Activated CD8-positive, alpha-beta T cell treated with anti-CD3 and anti-CD28 coated beads for 36 hours (primary cell): ENCODE results near the gene TMEM141. TPM values are rescaled to one million over a fixed set of nuclear protein-coding genes. Genes with fewer than 3 reads are reported as not detected.
"Not testable (repeated sequence)": the region's sequence is repeated elsewhere in the genome, so short reads cannot be mapped to it uniquely, and the experiment has no call there.

ENCODE experiments used
- ATAC-seq: fragments of 200-7000 bp; cut with Tn5 transposase; one replicate; pipeline ENCODE4 v1.10.0; 2021; ENCODE audit warnings: mild to moderate bottlenecking, moderate library complexity
- CTCF ChIA-PET: fragments of 350-600 bp; sonication (Branson Sonifier 250); formaldehyde crosslinking; loops from one replicate; lab custom pipeline; 2021; ENCODE audit warnings: antibody characterized with exemption; lab: Charles Lee
- POLR2A ChIA-PET: fragments of 350-600 bp; sonication (Branson Sonifier 250); formaldehyde crosslinking; loops from one replicate; lab custom pipeline; 2021; ENCODE audit warnings: antibody characterized with exemption; lab: Charles Lee
- DNase-seq: peaks from one replicate; pipeline ENCODE4 v3.0.0-alpha.2; 2020
- H3K27ac Mint-ChIP-seq: one replicate; pipeline ENCODE4 v1.8.0; 2021; ENCODE audit warnings: mild to moderate bottlenecking, mixed read lengths
- H3K27me3 Mint-ChIP-seq: one replicate; pipeline ENCODE4 v1.8.0; 2021; ENCODE audit warnings: mixed read lengths
- H3K36me3 Mint-ChIP-seq: one replicate; pipeline ENCODE4 v1.8.0; 2021; ENCODE audit warnings: low read depth, mixed read lengths
- H3K4me1 Mint-ChIP-seq: one replicate; pipeline ENCODE4 v1.8.0; 2021; ENCODE audit warnings: low read depth, mixed read lengths
- H3K4me3 Mint-ChIP-seq: one replicate; pipeline ENCODE4 v1.8.0; 2021; ENCODE audit warnings: mild to moderate bottlenecking, moderate library complexity, mixed read lengths
- H3K9me3 Mint-ChIP-seq: one replicate; pipeline ENCODE4 v1.8.0; 2021; ENCODE audit warnings: mixed read lengths
- CTCF ChIP-seq: fragments of 200-600 bp; IDR thresholded peaks from one replicate; pipeline ENCODE4 v1.8.0; 2022; ENCODE audit warnings: antibody characterized with exemption, mild to moderate bottlenecking
- intact Hi-C: fragments of 100-400 bp; cut with micrococcal nuclease; formaldehyde crosslinking; loops from one replicate; pipeline ENCODE4 v1.10.0; 2022
- total RNA-seq, 2 experiments: library from RNA; stranded (reverse); gene quantifications; one replicate each; pipeline ENCODE4 v1.2.3, GENCODE V29; 2021

TMEM141 gene
- total RNA-seq, 2 experiments from 2014 or later: 50.6 to 51.1 TPM

DNA sequence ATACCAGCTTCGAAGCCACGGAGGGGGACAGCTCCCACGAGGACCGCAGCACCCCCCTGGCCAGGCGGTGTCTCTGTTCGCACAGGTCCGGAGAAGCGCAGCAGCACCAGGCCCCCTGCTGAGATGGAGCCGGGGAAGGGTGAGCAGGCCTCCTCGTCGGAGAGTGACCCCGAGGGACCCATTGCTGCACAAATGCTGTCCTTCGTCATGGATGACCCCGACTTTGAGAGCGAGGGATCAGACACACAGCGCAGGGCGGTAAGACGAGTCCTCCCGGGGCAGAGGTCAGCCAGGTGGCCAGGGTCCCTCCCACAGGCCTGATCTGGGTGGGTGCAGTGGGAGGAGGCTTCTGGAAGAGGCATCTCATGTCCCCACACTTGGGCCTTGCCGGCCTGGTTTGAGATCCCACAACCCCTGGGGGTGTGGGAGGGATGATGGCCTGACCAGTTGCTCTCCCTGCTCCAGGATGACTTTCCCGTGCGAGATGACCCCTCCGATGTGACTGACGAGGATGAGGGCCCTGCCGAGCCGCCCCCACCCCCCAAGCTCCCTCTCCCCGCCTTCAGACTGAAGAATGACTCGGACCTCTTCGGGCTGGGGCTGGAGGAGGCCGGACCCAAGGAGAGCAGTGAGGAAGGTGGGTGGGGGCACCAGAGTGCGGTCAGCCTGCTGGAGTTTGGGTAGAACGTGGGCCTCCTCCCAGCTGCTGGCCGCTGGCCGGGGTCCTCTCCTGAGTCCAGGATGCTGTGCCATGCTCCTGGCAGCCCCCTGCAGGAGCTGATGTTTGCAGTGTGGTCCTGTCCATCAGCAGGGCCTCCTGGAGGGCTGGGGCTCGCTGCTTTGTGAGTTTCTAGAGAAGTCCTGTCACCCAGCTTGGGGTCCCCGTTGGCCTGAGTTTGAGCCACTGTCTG is 48.3 kb downstream of the TMEM141 start:
- DNase-seq (no peak), ATAC-seq (no peak)
- ChIA-PET CTCF (interaction anchor here (1.1 kb wide), 1 partner anchor 47 kb away, joined by 4 read pairs; no protein-coding TSS in a partner anchor), POLR2A (interaction anchor here (1.0 to 1.6 kb wide), 2 partner anchors 7 to 17 kb away, joined by 3 read pairs; no protein-coding TSS in a partner anchor)
- TF ChIP-seq CTCF: no peak
- no peak overlapping the region for H3K27ac Mint-ChIP-seq
- intact Hi-C loops: loop anchor here (5.0 kb wide), 1 partner anchor 52 kb away; no protein-coding TSS in a partner anchor
- H3K27me3 Mint-ChIP-seq: peaks cover 2% of the 10 kb centered on the region
- no peaks in the 10 kb centered on the region for H3K9me3 Mint-ChIP-seq
- H3K4me3 Mint-ChIP-seq: no peak overlapping the region
- H3K36me3 Mint-ChIP-seq: peaks cover 2% of the 10 kb centered on the region
- peaks cover 12% of the 10 kb centered on the region for H3K4me1 Mint-ChIP-seq

DNA sequence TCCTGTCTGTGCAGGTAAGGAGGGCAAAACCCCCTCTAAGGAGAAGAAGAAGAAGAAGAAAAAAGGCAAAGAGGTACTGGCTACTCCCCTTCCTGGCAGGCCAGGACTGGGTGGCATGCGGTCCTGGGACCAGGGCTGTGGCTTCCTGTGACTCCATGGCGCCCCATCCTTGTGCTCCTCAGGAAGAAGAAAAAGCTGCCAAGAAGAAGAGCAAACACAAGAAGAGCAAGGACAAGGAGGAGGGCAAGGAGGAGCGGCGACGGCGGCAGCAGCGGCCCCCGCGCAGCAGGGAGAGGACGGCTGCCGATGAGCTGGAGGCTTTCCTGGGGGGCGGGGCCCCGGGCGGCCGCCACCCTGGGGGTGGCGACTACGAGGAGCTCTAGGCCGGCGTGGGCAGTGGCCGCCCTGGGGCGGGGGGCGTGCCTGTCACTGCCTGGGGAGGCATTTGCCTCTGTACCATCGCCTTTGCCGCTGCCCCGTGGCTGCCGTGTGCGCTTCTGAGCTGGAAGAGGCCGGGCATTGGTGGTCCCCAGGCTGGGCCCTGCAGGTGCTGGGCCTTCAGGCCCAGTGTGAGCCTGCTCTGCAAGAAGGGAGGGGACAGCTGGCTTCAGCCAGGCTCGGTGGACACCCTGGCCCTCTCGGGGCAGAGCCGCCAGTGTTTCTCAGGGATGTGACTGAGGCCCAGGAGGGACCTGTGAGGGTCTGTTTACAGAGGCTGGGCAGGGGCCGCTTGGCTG is 49.2 kb downstream of the TMEM141 start:
- Mint-ChIP-seq H3K4me1 (peaks cover 12% of the 10 kb centered on the region), H3K27ac (no peak overlapping the region), H3K27me3 (peaks cover 2% of the 10 kb centered on the region), H3K9me3 (no peaks in the 10 kb centered on the region), H3K4me3 (no peak overlapping the region), H3K36me3 (peaks cover 2% of the 10 kb centered on the region)
- intact Hi-C loops: loop anchor here (5.0 kb wide), 1 partner anchor 53 kb away; no protein-coding TSS in a partner anchor
- ATAC-seq: no peak
- DNase-seq: no peak
- ChIA-PET POLR2A (interaction anchor here (1.0 kb wide), 1 partner anchor 8 kb away, joined by 3 read pairs; no protein-coding TSS in a partner anchor), CTCF (interaction anchor here (1.1 to 1.2 kb wide), 4 partner anchors 11 to 48 kb away, joined by 3 to 4 read pairs (median 3); no protein-coding TSS in a partner anchor)
- no peak for TF ChIP-seq CTCF

GRCh38 chr9:136840877-136841645 is 49.9 kb downstream of the TMEM141 start:
- no peak overlapping the region for H3K4me3 Mint-ChIP-seq
- H3K27me3 Mint-ChIP-seq: peaks cover 3% of the 10 kb centered on the region
- H3K4me1 Mint-ChIP-seq: peaks cover 12% of the 10 kb centered on the region
- intact Hi-C loops: loop anchor here (5.0 kb wide), 1 partner anchor 54 kb away; no protein-coding TSS in a partner anchor
- TF ChIP-seq CTCF: no peak
- ChIA-PET CTCF (interaction anchor here (0.9 to 2.4 kb wide), 12 partner anchors 9 to 188 kb away, joined by 3 to 15 read pairs (median 4); partner anchors contain the start of gene TMEM141), POLR2A (no interaction called here)
- ATAC-seq (no peak), DNase-seq (peak; percentile 44)
- no peak overlapping the region for H3K27ac Mint-ChIP-seq
- peaks cover 2% of the 10 kb centered on the region for H3K36me3 Mint-ChIP-seq
- H3K9me3 Mint-ChIP-seq: no peaks in the 10 kb centered on the region

DNA sequence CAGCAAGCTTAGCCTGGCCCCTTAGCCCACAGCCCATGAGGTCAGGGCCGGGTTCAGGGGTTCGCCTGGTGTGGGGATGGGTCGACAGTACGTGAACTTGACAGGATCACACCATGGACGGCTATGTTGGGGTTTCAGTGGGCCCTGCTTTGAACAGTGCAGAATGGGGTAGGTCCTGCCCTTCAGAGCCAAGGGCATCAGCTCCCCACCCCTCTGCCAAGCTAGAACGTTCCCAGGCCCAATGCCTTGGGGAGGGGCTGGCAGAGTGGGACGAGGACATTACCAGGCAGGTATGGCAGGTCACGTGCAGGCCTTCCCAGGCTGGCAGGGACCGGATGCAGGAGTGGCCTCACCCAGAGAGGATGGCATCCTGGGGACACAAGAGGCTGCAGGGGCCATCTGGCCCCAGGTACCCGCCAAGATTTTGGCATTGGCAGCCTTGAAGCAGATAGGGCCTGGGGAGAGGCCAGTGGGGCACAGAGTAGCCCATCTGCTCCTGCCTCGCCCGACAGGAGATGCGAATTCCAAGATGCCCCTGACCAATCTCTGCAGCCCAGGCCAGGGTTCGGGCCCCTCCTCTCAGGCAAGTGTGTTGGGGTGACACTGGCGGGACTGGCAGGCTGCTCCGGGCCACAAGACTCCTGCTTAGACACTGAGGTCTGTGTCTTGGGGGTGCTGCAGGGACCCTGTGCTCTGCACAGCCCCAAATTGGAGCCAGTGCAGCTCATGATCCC is 50.7 kb downstream of the TMEM141 start:
- DNase-seq, H3K27me3 Mint-ChIP-seq, H3K27ac Mint-ChIP-seq, ATAC-seq, H3K36me3 Mint-ChIP-seq, H3K9me3 Mint-ChIP-seq: not testable (repeated sequence)
- intact Hi-C loops: loop anchor here (5.0 kb wide), 1 partner anchor 55 kb away; no protein-coding TSS in a partner anchor
- ChIA-PET POLR2A (interaction anchor here (0.6 to 1.5 kb wide), 6 partner anchors 15 to 303 kb away, joined by 3 to 4 read pairs (median 4); partner anchors contain the start of gene RABL6), CTCF (interaction anchor here (0.6 to 3.5 kb wide), 36 partner anchors 10 to 403 kb away, joined by 3 to 22 read pairs (median 5); partner anchors contain the start of genes ABCA2, EDF1, MAMDC4 and RABL6)
- H3K4me3 Mint-ChIP-seq: peak overlapping the region; percentile 72
- peaks cover 15% of the 10 kb centered on the region for H3K4me1 Mint-ChIP-seq
